Right hindlimb (tissue), 1 donor: ENCODE results near the gene PPTC7.
"Not testable (repeated sequence)": the region's sequence is repeated elsewhere in the genome, so short reads cannot be mapped to it uniquely, and the experiment has no call there.

Source experiments
- DNase-seq: peaks from one replicate; pipeline ENCODE4 v3.0.0-alpha.2; 2018

Gene PPTC7

GRCh38 chr12:110582276-110583136 lies 612 bp downstream of the PPTC7 start:
- peak; percentile 67 for DNase-seq

- DNase-seq: no peak
Observed at GRCh38 chr12:110581931-110582275, 1.2 kb downstream of the PPTC7 start.

DNA sequence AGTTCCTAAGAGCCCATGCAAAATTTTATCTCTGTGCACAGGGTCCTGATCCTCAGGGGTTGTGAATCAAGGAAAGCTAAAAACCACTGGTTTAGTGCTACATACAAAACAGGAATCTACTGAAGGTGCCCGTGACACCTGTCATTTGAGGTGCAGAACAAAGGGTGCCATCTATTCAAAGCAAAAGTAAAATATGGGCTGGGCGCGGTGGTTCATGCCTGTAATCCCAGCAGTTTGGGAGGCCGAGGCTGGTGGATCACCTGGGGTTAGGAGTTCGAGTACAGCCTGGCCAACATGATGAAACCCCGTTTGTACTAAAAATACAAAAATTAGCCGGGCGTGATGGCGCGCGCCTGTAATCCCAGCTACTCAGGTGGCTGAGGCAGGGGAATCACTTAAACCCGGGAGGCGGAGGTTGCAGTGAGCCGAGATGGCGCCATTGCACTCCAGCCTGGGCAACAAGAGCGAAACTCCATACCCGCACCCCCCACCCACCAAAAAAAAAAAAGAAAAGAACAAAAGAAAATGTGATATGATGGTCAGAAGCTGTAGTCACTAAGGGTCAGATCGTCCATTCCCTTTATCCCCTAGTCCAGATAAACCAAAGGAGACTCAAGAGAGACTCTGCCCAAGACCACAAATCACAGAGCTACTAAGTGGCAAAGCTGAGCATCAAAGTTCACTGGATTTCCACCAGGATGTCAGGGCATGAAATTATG lies 3.4 kb downstream of the PPTC7 start:
- no peak for DNase-seq

DNA sequence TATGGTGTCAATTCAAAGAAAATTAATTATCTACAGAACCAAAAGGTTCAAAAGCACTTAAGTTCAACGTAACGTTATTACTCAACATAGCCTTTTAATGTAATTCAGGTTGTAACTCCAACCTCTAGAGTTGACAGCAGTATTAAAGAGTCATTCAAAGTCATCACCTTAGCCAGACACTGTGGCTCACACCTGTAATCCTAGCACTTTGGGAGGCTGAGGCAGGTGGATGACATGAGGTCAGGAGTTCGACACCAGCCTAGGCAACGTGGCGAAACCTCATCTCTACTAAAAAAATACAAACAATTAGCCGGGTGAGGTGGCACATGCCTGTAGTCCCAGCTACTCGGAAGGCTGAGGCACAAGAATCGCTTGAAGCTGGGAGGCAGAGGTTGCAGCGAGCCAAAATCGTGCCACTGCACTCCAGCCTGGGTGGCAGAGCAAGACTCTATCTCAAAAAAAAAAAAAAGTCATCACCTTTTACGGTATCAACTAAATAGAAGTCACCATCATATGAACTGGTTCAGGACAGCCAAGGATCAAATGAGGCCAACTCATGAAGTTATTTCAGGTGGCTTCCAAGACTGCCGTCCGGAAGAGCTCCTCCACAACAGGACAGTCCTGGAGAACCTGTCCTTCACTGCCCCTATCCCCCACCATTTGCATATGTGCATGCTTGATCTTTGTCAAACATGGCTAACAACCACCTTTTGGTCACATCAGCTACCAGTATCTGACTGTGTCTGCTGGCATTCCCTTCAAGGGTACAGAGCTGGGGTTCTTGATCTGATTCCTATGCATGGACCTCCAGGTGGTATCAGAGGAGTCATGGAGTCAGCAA lies 4.2 kb downstream of the PPTC7 start:
- DNase-seq: no peak

DNA sequence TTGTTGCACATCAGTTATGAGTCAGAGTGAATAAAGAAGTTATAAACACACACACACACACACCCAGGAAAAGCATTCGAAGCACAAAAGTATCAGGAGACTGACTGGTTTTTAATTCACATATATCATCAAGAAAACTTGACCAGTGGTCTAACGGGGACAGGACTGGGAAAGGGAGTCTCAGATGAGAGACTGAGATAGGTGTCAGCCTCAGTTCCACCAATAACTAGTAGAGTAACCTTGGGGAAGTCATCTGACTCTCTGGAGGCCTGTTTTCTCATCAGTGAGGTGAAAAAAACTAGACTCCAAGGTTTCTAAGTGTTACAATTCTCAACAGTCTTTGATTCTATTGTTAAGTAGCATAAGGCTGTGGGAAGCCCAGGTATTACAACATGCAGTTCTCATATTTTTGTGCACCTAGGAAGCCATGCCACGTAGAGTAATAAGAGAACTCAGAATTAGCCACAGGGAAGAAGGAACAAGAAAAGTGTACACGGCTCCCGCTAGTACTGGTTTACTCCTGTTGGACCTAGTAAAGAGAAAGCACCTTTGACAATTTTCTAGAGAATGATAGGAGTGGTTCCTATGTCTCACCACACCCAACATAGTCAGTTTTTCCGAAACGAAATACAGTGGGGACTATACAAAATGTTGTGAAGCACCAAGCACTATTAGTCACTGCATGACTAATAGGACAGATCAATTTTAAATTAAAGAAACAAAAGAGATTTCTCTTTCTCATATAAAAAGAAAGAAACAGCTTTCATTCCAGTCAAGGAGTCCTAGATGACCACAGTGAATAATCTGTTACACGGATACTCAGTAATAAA lies 5.0 kb downstream of the PPTC7 start:
- DNase-seq: no peak

DNA sequence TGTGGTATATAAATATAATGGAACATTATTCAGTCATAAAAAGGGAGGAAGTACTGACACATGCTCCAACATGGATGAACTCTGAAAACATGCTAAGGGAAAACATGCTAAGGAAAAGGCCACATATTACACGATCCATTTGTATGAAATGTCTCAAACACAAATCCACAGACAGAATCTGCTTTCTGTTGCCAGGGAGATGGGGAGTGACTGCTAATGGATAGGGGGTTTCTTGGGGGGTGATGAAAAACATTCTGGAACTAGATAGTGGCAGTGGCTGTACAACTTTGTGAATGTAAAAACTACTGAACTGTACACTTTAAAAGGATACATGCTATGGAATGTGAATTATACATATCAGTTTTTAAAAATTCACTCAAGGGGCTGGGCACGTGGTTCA lies 6.6 kb downstream of the PPTC7 start:
- no peak for DNase-seq

DNA sequence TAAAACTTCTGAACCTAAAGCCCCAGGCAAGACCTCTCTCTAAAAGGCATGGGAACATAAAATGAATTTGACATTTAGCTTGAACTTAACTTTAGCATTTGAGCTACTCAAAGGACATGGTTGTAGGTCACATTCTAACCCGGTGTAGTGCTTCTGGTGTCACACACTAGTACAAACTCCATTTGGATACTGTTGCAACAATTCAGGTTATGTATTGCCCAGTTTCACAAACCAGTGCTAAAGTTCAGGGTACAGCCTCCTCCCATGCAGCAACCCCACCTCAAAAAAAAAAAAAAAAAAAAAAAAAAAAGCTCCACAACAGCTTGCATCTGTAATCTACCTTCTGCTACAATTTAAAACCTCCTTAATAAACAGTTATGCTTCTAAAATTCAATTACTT lies 7.8 kb downstream of the PPTC7 start:
- DNase-seq: no peak

DNA sequence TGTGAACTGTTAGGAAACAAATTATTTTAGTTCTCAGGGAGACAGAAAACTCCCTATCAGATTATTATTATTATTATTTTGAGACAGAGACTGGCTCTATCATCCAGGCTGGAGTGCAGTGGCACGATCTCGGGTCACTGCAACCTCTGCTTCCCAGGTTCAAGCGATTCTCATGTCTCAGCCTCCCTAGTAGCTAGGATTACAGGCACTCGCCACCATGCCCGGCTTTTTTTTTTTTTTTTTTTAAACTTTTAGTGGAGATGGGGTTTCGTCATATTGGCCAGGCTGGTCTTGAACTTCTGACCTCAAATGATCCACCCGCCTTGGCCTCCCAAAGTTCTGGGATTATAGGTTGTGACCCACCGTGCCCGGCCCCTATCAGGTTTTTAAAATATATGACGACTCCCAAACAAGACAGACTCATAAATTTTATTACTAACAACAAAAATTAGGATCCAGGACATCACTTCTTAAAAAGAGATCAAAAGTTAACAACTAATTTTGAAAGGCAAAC lies 8.3 kb downstream of the PPTC7 start:
- DNase-seq: not testable (repeated sequence)

- DNase-seq: no peak
Observed at GRCh38 chr12:110574044-110574443, 9.1 kb downstream of the PPTC7 start.

GRCh38 chr12:110570798-110571197 lies 12.3 kb downstream of the PPTC7 start:
- not testable (repeated sequence) for DNase-seq

DNA sequence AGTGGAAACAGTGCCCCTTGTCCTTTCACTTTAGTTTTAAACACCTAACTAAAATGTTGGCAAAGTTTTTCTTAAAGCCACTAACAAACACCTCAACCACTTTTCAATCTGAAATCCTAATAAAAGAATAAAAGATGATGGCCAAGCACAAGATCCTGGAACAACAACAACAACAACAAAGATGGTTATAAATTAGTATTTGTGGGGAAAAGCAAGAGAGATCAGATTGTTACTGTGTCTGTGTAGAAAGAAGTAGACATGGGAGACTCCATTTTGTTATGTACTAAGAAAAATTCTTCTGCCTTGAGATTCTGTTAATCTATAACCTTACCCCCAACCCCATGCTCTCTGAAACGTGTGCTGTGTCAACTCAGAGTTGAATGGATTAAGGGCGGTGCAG lies 13.3 kb downstream of the PPTC7 start:
- DNase-seq: not testable (repeated sequence)

DNA sequence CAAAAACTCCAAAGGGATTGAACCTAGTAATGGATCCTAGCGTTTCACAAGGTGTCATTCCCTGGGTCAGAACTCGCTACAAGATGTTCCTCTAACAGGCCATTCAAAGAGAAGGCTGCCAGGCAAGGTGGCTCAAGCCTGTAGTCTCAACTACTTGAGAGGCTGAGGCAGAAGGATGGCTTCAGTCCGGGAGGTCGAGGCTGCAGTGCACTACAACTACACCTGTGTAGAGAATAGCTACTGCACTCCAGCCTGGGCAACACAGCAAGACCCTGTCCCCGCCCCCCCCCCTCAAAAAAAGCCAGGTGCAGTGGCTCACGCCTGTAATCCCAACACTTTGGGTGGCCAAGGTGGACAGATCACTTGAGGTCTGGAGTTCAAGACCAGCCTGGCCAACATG lies 14.4 kb downstream of the PPTC7 start:
- DNase-seq: no peak

GRCh38 chr12:110566993-110567392 lies 16.1 kb downstream of the PPTC7 start:
- no peak for DNase-seq

DNA sequence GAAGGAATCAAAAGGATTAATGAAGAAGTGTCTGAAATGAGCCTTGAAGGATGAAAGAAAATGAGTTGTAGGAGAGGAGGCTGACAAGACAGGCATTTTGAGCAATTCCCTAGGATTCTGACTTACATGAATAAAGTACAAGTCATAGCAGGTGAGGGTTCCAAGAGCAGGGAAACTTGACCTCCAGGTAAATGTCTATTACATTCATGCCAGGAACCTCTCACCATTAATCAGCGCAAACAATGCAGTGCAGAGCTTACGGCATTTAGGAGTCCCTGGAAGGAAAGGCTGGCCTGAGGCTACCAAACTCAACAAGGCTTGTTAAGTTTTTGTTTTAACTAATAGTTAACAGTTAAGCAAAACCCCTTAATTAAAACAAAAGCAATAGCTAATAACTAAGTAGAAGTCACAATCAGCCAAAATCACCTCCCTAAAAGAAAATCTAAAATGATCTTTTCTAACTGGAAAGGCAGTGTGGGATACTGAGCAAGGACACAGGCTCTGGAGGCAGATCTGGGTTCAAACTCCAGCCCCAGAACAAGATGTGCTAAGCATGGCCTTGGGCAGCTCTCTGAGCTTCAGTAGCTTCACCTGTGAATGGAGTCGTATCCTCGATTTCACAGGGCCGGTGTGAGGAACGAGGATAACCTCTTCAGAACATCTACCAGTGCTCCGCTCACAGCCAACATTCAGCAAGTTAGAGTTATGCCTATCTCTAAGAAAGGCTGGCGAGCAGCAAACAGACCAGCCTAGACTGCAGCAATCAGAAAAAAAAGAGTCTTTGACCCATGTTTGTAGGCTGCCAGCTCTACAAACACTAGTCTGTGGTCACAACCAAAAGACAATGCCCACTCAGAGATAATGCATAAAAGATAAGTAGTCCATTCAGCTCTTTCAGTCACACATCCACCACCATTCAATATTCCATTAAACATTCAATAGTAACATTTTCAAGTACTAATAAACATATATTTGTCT lies 16.9 kb downstream of the PPTC7 start:
- DNase-seq: no peak

DNA sequence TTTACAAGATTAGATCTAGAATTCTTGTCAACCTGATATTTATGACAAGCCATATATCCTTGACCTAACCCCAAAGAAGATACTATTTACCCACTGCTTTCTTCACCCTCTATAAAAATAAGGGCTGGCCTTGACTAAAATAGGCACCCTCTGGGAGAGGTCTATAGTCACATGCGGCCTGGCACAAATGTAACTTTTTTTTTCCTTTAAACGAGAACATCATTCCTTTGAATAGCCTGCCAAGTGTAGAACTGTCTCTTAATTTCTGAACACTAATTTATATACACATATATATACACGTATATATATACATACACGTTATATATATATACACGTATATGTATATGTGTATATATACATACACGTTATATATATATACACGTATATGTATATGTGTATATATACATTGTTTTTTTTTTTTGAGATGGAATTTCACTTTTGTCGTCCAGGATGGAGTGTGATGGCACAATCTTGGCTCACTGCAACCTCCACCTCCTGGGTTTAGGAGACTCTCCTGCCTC lies 18.6 kb downstream of the PPTC7 start:
- DNase-seq: no peak

- no peak for DNase-seq
Observed at GRCh38 chr12:110563702-110564470, 19.2 kb downstream of the PPTC7 start.

DNA sequence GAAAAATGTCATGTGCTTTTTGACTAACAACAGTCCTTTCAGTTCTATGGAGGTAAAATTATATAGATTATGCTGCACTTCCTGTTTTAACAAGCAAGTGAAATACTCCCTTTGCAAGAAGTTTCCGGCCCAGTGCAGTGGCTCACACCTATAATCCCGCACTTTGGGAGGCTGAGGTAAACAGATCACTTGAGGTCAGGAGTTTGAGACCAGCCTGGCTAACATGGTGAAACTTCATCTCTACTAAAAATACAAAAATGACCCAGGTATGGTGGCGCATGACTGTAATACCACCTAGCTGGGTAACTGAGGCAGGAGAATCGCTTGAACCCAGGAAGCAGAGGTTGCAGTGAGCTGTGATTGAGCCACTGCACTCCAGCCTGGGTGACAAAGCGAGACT lies 20.7 kb downstream of the PPTC7 start:
- DNase-seq: not testable (repeated sequence)

DNA sequence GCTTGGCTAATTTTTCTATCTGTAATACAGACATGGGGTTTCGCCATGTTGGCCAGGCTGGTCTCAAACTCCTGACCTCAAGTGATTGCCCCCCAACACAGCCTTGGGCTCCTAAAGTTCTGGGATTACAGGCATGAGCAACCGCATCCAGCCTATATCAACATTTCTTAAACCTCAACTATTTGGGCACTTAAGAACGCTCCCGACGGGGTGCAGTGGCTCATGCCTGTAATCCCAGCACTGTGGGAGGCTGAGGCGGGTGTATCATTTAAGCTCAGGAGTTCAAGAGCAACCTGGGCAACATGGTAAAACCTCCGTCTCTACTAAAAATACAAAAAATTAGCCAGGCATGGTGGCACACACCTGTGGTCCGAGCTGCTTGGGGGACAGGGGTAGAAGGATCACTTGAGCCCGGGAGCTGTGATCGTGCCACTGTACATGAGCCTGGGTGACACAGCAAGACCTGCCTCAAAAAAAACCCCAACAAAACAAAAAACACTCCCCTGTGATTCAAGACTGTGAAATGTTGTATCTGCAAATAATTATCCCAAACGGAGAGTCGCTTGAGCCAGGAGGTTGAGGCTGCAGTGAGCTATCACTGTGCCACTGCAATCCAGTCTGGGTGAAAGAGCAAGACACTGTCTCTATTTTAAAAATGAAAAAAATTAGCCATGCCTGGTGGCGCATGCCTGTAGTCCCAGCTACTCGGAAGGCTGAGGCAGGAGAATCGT lies 21.5 kb downstream of the PPTC7 start:
- DNase-seq: no peak

- no peak for DNase-seq
Observed at GRCh38 chr12:110560946-110561345, 22.2 kb downstream of the PPTC7 start.
